CD4-positive, alpha-beta T cell treated with Interferon alpha-2 for 1 hour (primary cell): ENCODE data around the gene ANK3.

Experiments
- DNase-seq, 2 donors: peaks; one replicate each; pipeline ENCODE4 v3.0.0-alpha.2; 2020 to 2022

ANK3 gene

DNA sequence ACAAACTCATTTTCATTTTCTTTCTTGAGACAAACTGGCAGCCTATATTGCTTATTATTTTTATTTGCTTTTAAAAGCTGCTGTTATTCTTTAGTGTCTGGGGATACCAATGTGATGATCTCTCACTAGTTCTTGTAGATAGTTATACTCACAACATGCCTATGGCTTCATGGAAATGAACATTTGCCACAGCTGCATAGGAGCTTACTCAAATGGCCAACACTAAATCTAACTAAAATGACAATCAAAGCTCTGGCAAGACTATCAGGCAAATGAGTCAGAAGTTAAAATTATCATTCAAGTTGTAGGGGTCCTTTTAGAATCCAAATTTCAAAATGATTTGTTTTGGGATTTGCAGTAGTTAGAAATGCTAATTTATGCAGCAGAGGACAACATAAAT, 225.9 kb downstream of the ANK3 start:
- no peak for DNase-seq

DNA sequence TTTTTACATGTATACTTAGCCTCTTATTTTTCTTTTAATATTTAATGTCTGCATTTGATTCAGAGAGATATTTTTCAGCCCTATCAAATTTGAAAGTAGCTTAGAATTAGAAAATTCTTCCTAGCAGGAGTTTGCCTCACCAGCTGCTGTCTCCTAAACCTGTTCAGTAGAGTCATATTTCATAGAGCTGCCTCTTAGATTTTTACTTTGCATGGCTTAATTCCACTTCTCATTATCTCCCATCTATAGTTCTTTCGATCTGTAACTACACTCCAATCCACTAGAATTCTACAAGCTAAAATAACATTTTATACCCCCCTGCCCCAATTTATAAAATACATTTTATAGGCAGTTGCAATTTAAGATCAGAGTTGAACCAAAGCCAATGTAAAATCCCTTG, 227.0 kb downstream of the ANK3 start:
- DNase-seq = no peak

DNA sequence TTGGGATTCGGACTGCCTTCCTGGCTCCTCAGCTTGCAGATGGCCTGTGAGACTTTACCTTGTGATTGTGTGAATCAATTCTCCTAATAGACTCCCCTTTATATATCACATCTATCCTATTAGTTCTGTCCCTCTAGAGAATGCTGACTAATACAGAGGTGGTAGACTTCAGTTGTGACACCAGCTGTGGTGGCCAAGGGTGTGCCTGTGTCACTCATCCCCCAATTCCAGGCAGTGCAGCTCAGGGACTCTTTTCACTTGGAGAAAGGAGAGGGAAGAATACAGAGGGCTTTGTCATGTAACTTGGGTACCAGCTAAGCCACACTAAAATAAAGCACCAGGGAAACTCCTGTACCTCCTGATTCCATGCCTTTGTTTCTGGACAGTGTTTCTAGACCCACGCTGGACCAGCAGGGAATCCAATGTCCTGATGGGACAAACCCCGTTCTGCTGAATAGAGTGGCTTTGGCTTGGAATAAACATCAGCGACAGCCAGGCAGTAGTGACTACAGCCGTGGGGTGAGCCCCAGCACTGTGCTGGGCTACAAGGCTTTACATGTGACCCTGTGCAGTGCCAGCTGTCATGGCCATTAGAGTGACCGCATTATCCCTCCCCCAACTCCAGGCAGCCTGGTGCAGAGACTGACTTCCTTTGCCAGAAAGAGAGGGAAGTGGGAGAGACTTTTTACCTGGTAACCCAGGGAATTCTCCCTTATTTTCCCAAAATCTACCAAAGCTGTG, 233.6 kb downstream of the ANK3 start:
- no peak for DNase-seq

DNA sequence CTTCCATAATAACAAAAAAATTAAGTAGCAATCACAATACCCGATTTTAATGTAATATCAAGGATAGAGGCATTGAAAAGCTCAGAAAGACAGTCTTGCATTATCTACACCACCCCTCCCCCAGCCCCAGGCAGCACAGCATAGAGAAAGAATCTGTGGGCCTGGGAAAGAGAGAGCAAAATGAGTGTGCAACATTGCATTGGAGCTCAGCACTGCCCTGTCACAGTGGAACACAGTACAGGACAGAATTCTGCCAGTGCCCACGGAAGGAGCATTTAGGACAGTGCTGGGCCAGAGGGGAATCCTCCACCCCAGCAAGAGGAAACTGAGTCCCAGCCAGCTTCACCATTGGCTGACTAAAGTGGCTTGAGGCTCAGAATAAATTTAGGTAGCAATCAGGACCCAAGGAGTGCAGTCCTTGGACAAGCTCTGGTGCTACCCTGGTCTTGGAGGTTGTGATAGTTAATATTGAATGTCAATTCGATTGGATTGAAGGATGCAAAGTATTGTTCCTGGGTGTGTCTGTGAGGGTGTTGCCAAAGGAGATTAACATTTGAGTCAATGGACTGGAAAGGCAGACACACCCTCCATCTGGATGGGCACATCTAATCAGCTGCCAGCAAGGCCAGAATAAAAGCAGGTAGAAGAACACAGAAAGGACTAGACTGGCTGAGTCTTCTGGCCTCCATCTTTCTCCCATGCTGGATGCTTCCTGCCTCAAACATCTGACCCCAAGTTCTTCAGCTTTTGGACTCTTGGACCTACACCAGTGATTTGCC, 234.4 kb downstream of the ANK3 start:
- DNase-seq = no peak

DNA sequence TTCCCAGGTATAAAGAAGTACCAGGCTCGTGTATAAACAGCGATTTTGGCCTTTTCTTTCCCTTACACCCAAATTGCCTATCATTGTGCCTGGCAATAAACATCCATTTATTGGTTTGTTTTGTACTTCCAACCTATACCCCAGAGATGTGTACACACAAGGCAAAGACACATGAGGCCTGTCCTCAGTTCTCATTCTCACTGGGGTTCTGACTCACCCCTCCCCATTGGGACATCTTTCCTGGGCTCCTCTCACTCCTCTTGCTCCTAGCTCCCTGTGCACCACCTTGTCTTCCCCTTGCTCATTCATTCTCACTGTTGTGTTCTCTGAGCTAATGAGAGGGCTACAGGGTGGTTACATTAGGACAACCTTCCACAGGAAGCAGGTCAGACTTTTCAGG, 240.7 kb downstream of the ANK3 start:
- DNase-seq = no peak

DNA sequence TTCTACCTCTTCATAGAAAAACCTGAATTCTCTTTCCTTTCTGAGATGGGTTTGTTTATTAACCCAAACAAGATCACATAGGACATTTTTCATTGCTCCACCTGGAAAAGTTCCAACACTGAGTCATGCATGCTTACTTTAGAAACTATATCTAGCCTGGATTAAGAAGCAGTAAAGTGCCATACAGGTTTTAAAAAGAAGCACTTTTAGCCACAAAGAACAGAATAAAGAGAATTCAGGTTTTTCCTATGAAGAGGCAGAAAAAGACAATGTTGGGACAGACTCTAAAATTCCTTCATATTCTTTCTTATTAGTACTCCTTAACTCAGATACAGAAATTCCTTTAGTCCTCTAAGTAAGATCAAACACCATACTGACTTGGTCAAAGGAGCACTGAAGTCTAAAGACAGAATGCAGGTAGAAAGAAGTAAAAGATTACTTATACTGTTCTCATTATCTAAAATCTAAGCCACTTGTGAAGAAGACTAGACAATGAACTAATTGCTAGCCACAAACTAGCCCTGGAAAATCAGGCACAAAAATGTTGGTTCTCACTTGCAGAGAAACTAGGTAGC, 241.3 kb downstream of the ANK3 start:
- no peak for DNase-seq

DNA sequence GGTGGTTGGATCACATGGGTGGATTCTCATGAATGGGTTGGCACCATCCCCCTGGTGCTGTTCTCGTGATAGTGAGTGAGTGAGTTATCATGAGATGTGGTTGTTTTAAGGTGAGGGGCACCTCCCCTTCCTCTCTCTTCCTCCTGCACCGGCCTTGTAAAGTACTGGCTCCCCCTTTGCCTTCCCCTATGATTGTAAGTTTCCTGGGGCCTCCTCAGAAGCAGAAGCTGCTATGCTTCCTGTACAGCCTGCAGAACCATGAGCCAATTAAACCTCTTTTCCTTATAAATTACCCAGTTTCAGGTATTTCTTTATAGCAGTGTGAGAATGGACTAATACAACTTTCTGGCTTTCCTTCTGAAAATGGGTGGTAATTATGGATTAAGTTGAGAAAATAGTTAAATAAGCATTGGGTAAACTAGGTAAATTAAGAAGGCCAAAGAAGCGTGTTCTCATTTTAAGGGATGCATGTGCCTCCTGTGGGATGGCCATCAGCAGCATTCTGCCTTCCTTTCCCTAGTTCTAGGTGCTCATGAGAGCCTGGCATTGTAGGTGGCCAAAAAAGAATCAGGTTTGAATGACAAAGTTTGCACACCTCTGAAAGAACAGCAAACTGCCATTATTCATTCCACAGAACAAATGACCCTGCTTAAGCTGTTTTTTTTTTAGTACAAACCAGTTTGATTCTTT, 242.0 kb downstream of the ANK3 start:
- DNase-seq = no peak

DNA sequence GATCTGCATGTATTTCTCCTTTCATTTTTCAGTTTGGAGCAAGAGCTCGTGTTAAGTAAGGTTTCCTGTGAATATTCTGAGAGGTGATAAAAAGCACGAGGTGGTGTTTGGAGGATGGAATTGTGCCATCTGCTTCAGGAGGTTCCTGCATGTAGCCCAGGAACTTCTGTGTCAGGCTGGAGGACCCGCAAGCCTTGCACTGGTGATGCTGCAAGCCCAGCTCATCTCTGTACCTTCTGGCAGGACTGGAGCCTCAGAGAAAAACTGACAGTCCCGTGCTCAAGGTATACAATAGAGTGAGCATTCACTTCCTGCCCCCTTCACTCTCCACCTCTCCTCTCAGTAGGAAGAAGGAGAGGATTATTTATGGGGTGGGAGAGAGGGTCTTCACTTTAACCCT, 242.7 kb downstream of the ANK3 start:
- DNase-seq = no peak

DNA sequence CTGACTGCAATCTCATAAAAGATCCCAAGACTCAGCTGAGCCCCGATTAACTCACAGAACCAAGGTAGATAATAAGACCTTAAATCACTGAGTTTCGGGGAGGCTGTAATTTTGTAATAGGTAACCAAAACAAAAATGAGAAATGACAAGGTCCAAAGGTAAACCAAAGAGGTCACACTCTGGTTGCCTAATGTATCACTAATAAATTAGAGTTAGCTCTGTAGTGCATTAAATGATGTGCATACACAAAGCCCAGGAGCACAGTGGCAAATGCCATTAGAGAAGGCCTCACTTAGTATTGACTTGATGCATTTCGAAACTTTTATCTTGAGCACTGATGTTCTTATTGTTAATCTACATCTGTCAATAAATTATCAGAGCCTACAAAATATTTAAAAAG, 245.6 kb downstream of the ANK3 start:
- no peak for DNase-seq

DNA sequence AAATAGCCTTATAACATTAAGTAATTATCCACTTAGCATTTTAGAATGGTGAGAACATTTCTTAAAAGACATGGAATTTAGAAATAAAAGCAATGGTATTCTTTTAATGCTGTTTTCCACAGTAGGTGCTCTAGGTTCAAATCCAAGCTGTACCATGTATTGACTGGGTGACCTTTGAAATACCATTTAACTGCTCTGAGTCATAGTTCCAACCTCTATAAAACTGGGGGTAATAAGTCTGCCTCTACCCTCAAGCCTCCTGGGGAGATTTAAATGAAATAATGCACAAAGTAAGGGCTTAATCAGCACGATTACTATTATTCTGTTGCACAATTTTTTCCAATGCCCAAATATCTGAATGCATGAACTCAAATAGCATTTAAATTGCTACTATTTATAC, 246.9 kb downstream of the ANK3 start:
- DNase-seq = no peak

DNA sequence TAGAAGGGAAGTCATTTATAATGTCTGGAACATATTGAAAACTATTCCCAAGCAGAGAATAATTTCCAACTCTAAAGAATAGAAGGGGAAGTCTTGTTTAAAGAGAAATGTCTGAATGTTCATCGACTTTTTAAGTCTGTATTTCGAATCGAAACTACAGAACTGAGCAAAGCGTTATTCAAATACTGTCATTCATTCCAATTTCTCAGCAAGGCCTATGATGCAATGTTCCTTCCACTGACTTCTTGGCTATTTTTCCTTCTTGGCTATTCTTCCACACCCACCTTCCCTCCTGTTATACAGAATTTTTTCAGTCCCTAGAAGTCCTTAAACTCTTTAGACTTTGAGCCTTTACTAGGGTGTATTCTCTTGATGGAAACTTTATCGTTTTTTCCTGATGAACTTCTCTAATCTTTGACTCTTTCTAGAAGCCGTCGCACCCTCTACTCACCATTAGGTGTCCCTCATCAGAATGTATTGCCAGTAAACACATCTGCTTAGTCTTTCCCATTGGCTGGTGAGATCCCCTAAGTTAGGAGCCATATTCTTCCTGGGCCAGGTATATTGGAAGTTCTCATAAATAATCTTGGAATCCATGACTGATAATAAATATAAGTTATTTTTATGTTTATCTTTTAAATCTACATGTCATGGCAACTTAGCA, 247.6 kb downstream of the ANK3 start:
- no peak for DNase-seq

DNA sequence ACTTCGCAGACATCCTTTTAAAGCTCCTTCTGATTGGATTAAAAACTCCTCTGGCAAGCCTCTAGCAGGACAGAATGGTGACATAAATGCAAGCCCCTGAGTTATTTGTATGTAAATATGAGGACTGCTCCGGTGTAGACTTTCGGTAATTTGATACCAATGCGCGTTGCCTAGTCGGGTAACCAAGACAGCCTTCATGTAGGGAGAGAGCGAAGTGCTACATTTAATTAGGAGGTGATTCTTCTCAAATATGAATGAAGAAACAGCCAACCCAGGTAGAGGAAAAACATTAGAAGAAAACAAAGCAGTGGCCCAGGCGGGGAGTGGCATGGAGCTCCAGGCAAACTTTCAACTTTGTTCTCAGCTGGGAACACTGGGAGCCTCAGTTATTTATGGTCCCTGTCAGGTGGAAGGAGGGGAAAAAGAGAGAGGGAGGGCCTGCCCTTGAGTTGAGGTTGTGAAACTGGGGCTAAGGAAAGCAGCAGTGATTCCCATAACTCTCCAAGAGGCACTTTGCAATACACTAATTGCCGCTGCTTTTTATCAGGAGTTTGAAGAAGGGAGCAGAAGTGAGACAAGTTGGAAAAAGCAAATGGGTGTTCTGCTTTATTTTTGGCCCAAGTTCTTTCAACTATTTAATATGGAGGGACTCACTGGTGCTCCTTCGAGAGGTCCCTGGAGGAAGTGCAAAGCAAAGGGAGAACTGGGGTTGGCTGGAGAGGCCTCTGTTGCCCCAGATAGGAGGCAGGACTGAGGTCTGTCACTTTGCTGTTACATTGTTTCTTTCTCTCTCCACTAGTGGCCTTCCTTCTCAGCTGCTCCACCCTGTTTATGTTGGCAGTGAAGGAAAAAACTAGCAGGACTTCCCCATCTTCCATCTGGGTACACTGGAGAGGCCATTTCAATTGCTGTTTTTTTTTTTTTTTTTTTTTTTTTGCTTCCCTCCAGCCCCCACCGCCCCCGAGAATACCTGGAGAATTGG, 248.7 kb downstream of the ANK3 start:
- no peak for DNase-seq

DNA sequence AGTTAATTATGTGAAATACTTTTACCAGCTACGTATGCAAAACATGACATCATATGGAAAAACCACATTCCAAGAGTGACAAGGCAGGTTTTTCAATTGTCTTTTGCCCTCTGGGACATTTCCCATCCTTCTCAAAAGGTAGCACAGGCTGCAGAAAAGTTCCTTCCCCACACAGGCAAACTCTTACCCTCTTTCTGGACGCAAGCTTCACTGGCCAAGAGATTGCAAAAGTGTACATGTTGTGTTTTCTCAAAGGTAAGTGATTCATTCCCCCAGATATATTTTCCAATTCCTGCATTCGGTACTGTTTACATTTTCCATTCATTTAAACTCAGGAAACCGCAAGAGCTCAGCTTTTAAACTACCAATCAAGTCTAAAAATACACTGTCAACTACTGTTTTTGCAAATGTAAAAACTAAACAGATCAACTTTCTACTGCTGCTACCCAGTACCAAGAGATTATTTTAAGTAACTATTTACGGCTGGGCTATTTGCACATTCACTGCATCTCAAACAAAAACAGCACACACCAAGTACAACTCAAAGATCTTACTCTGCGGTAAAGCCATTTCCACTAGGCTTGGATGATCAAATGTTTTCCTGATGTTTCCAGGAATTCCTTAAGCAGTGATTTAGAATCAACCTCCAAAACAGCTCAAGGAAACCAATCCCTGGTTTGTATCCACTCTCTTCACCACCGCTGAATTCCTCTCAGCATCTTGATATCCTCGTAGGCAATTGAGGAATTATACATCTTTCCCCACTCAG, 249.7 kb downstream of the ANK3 start:
- DNase-seq = no peak

DNA sequence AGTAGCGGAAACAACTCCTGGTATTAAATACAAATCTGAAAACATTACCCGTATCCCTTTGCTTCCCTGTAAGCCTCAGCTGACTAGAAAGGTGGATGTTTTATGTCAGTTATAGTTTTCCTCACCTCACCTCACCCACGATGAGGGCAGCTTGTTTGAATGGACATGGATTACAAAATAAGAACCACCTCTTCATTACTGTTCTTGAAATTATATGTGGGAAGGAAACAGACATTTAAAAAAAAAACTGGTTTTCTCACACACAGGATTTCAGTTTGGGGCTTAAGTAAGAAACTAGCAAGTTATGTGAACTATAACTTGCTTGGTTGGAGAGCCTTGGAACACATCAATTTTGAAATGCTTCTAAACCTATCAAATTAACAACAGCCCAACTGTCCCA, 250.4 kb downstream of the ANK3 start:
- no peak for DNase-seq

DNA sequence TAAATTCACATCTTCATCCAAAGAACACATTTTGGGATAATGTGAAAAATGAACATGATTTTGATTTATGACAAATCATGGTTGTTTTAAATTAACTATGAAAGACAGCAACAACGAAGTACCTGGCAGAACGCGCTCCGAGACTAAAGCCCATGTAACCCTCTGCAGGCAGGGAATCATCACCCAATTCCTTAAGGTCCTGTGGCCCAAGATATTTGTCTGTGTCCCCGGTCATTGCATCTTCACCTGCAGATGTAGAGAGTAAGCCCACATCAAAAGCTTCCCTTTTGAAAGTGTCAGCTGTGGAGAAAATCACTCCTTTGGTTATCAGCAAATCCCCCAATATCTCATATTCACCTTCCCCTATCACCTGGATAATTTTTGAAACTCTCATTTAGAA, 250.8 kb downstream of the ANK3 start:
- DNase-seq = no peak

DNA sequence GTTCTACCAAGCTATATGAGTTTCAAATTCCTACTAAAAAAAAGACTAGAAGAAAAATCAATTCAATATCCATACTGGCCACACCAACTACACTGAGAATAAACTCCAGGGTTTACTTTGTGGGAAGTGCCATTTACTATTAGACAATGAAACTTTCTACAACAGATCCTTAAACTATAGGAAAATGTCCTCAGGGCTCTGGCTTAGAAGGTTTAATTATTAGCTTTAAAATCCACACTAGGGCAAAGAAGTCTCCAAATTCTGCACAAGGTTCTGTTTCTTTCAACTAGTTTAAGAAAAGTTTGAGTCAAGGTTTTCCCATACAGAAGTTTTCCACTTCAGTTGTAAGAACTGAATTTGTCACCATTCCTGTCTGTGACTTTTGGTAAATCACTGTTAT, 251.6 kb downstream of the ANK3 start:
- DNase-seq = no peak

DNA sequence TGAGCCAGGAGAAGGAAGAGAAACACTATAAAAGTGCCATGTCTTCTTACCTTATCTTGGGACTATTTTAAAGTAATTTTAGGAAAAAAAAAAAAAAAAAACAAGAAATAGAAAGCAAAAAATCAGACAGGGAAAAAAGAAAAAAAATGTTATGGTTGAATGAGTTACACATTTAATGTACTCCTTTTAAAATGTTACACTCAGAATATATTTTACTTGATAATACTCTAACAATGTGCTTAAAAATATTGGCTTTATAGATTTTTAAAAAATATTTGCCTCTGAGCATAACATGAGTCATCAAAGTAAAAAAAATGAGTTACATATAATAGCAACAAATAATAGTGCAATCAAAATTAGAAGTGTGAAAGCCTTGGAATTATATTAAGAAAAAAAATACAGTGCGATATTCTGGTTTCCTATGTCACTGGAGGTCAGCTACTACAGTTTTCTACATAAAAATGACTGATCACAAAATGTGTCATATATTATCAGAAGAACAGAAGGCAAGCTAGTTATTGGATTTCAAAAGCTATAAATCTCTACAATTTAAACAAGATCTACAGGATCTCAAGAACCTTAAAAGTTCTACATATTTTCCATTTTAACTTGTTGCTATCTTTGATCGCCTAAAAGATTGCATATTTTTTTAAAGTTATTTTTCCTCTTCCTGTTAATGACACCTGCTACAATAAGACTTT, 252.2 kb downstream of the ANK3 start:
- no peak for DNase-seq

DNA sequence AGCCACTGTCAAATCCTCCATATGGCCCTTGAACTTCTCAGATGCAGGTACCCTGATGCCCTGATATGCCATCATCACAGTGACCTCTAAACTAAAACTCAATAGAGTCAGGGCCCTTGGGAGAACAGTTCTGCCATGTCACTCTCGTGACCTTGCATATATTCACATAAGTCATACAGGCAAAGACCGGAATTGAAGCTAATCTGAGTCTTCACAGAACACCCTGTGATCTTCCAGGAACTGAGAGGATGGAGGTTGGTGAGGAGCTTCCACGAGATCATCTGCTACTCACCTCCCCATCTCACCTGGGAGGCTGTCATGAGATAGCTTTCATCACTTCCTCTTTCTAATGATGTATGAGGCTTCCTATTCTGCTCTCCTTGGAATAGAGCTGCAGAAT, 254.7 kb downstream of the ANK3 start:
- DNase-seq = no peak

DNA sequence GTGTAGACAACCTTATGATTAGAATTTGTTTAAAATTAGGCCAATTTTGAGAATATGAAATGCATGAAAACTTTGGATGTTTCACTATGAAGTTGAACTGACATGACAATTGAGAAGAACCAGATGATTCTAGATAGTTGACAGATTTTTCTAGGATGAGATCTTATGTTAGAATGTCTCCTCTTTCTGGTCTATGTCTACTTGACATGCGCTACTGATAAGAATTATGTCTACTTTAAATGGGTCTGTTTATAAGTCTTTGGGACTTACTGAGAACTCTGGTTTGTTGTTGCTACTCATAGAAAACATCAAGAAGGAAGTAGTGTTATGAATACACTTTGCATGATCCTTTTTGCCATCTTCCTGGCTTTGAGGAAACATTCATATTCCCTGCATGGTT, 255.1 kb downstream of the ANK3 start:
- DNase-seq = no peak

DNA sequence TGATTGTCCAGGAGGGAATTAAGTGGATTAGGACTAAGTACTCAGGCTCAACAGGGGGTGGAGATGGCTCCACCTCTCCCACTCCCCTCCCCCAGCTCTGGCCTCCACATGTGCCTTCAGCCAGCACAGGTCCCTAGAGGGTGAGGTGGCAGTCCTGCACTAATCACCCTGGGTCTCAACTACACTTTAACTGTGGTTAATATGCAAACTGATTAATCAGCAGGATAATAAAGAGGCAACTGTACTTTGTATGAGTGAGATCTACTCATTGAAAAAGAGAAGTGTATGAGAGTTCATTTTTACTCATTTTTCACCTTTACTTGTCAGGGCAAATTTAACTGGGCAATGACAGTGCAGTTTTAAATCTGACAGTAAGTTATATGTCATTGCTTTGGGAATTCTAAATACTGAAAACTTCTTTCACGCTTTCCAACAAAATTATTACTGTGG, 259.5 kb downstream of the ANK3 start:
- no peak for DNase-seq
